HT-29 (cell line): Measurements from ENCODE around the gene ZEB1. TPM values are rescaled to one million over a fixed set of nuclear protein-coding genes. Genes with fewer than 3 reads are reported as not detected.

ENCODE experiments used
- small RNA-seq: library from RNA; depleted of rRNA; stranded (forward); fragments of <200 nt; gene quantifications from one replicate; pipeline ENCODE3, GENCODE V24; 2014
- total RNA-seq: library from RNA; depleted of rRNA; stranded (reverse); fragments of >200 nt; shearing (Covaris generic); gene quantifications from 2 replicates; pipeline ENCODE4 v1.2.3, GENCODE V29; 2014

Gene ZEB1
- total RNA-seq, 1 experiment from 2014 or later = 1.2 TPM

Small RNA genes lying within 50 kb of the gene (small RNA-seq; reads per million reads assigned to genes)
- gene SPTLC1P1 = not detected
